Muscle layer of duodenum (tissue), 2 donors: ENCODE measurements around the gene TAF12.

ENCODE experiments used
- H3K27ac ChIP-seq: one replicate; pipeline ENCODE4 v1.7.0; 2013; ENCODE audit warnings: mild to moderate bottlenecking, low read length
- H3K27me3 ChIP-seq: one replicate; pipeline ENCODE4 v1.7.0; 2013; ENCODE audit warnings: low read depth, mild to moderate bottlenecking, control low read depth, low read length
- H3K36me3 ChIP-seq, 2 donors: one replicate each; pipeline ENCODE4 v1.7.0; 2013; ENCODE audit warnings: low read length in 2 of 2, control low read depth in 1 of 2, mild to moderate bottlenecking in 1 of 2; ENCODE audit not compliant: insufficient read depth in 2 of 2, control insufficient read depth in 1 of 2
- H3K4me1 ChIP-seq, 2 donors: one replicate each; pipeline ENCODE4 v1.7.0; 2013; ENCODE audit warnings: low read length in 2 of 2, mild to moderate bottlenecking in 2 of 2, control low read depth in 1 of 2, moderate library complexity in 1 of 2; ENCODE audit not compliant: insufficient read depth in 2 of 2, control insufficient read depth in 1 of 2
- H3K4me3 ChIP-seq, 2 donors: one replicate each; pipeline ENCODE4 v1.7.0; 2013; ENCODE audit warnings: low read length in 2 of 2, low read depth in 1 of 2, mild to moderate bottlenecking in 1 of 2
- H3K9me3 ChIP-seq, 2 donors: one replicate each; pipeline ENCODE4 v1.7.0; 2013; ENCODE audit warnings: low read length in 2 of 2, control low read depth in 1 of 2, mild to moderate bottlenecking in 1 of 2; ENCODE audit not compliant: control insufficient read depth in 1 of 2
- donor health status: healthy.

The TAF12 gene

DNA sequence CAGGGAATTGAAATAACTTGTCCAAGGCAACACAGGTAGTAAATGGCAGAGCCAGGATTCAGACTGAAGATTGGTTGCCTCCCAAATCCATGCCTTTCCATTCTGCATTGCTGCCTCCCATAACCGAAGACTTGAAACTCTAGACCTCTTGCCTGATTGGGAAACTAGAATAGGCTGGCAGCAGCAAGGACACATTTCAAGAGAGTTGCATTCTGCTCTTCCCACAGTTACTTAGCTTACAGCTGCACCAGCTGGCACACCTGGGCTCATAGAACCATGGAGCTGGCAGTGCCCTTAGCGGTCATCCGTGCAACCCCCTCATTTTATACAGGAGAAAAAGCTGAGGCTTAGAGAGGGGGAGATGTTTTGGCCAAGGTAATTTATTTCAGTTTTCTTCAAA is 82.0 kb downstream of the TAF12 start:
- Histone ChIP-seq H3K36me3 (peaks cover 32 to 53% of the 10 kb centered on the region in 2 donors), H3K4me1 (no peaks in the 10 kb centered on the region), H3K4me3 (no peak overlapping the region), H3K9me3 (no peaks in the 10 kb centered on the region), H3K27me3 (no peaks in the 10 kb centered on the region), H3K27ac (no peak overlapping the region)
